Activated naive CD4-positive, alpha-beta T cell treated with anti-CD3 and anti-CD28 coated beads, Interleukin-2, amount 10 ng/mL, durations not matched to agents 7 days and 5 days (primary cell): ENCODE results near the gene DSC2.
A peak's percentile ranks its signal among the peaks of the same experiment; 100 is the strongest.
"Not testable (repeated sequence)": the region's sequence is repeated elsewhere in the genome, so short reads cannot be mapped to it uniquely, and the experiment has no call there.

Source experiments
- CTCF ChIA-PET: fragments of 350-600 bp; sonication (Branson Sonifier 250); formaldehyde crosslinking; loops from one replicate; lab custom pipeline; 2021; ENCODE audit warnings: antibody characterized with exemption; lab: Charles Lee
- DNase-seq: peaks from one replicate; pipeline ENCODE4 v3.0.0-alpha.2; 2020
- H3K27ac Mint-ChIP-seq: one replicate; pipeline ENCODE4 v1.8.0; 2021; ENCODE audit warnings: mild to moderate bottlenecking, moderate library complexity, mixed read lengths
- H3K27me3 Mint-ChIP-seq: one replicate; pipeline ENCODE4 v1.8.0; 2021; ENCODE audit warnings: mild to moderate bottlenecking, mixed read lengths
- H3K36me3 Mint-ChIP-seq: one replicate; pipeline ENCODE4 v1.8.0; 2021; ENCODE audit warnings: mixed read lengths
- H3K4me1 Mint-ChIP-seq: one replicate; pipeline ENCODE4 v1.8.0; 2021; ENCODE audit warnings: mixed read lengths
- H3K4me3 Mint-ChIP-seq: one replicate; pipeline ENCODE4 v1.8.0; 2021; ENCODE audit warnings: mild to moderate bottlenecking, moderate library complexity, mixed read lengths
- H3K9me3 Mint-ChIP-seq: one replicate; pipeline ENCODE4 v1.8.0; 2021; ENCODE audit warnings: mixed read lengths

DSC2 gene

DNA sequence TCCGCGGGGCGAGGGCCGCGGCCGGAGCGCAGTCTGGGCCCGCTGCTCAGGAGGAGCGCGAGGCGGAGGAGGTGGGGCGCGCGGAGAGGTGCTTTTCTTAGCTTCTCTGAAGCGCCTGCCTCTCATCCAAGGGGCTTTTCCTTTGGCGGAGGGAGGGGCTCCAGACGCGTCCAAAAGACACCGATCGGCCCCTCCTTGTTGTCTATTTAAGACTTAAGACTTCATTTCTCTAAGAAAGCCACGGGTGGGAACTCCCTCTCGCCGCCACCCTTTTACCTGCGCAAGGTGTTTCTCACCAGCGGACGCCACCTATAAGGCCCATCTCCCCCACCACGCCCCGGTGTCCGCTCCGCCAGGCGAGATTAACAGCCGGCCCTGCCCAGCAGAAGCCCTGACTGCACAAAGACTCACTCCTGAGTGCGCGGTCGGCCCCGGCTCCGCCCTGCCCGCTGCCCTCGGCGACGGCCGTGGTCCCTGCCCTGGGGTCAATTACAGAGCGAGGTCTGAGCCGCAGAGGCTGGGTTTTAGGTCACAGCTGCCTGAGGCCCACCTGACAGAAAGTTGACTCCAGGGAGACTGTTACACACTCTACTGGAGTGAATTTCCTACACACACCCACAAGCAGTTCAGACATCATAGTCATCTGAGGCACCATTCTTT is at the start of gene DSC2:
TSS of gene DSC2 (minus strand) at position 397 of the 660 bp plus-strand sequence. CDS start 450 bp downstream, outside the sequence.
- H3K9me3 Mint-ChIP-seq, result no peaks in the 10 kb centered on the region
- H3K4me3 Mint-ChIP-seq, result peak within 1 kb of the TSS; percentile 39
- no peak for DNase-seq
- H3K27ac Mint-ChIP-seq, result no peak within 1 kb of the TSS
- H3K27me3 Mint-ChIP-seq, result peaks cover 29% of the 10 kb centered on the region
- no peaks in the 10 kb centered on the region for H3K36me3 Mint-ChIP-seq
- H3K4me1 Mint-ChIP-seq, result no peaks in the 10 kb centered on the region
- CTCF ChIA-PET, result no interaction called here

DNA sequence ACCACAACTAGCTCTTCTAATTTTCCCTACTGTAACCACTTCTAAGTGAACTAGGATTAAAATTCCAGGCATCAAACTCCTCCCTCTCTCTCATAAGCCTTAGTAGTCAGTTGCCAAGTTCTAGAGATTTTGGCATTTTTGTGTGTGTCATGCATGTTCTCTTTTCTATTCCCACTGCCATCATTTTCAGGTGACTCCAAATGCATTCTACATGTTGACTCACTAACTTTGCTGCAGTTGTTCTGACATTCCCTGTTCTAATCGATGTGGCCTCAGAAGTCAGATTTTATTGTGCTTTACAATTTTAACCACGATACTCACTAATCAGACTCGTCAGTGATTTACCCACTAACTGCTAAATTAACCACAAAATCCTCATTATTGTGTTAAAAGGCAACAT is 47.1 kb upstream of the DSC2 start:
- no peak for DNase-seq
- Mint-ChIP-seq H3K4me1 (no peaks in the 10 kb centered on the region), H3K9me3 (peaks cover 4% of the 10 kb centered on the region), H3K27ac (no peak overlapping the region), H3K27me3 (no peaks in the 10 kb centered on the region), H3K36me3 (no peaks in the 10 kb centered on the region), H3K4me3 (no peak overlapping the region)
- CTCF ChIA-PET, result no interaction called here

- DNase-seq, result no peak
- no peaks in the 10 kb centered on the region for H3K36me3 Mint-ChIP-seq
- no peak overlapping the region for H3K27ac Mint-ChIP-seq
- H3K9me3 Mint-ChIP-seq, result peaks cover 4% of the 10 kb centered on the region
- H3K4me3 Mint-ChIP-seq, result no peak overlapping the region
- no peaks in the 10 kb centered on the region for H3K4me1 Mint-ChIP-seq
- CTCF ChIA-PET, result no interaction called here
- no peaks in the 10 kb centered on the region for H3K27me3 Mint-ChIP-seq
Measured at GRCh38 chr18:31148600-31148999, 46.4 kb upstream of the DSC2 start.

DNA sequence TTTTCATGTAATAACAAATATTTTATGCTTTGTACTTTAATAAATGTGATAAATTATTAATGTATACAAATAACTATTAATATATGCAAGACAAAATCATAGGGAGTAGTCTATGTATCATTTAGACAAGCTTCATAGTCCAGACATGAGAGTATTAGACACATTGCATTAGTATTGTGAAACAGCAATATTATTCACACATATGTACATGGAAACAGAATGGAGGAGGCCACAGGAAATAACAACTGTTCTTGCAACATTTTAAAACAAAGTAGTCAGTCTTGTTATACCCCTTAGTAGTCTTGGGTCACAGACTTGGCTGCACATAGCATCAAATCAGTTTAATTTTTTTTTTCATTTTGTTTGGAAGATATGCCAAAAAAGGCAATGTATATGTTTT is 44.6 kb upstream of the DSC2 start:
- Mint-ChIP-seq H3K9me3 (peaks cover 4% of the 10 kb centered on the region), H3K4me1 (no peaks in the 10 kb centered on the region), H3K4me3 (no peak overlapping the region), H3K36me3 (no peaks in the 10 kb centered on the region), H3K27me3 (no peaks in the 10 kb centered on the region), H3K27ac (no peak overlapping the region)
- DNase-seq, result no peak
- CTCF ChIA-PET, result no interaction called here

GRCh38 chr18:31143025-31143424 is 40.8 kb upstream of the DSC2 start:
- H3K27ac Mint-ChIP-seq, result no peak overlapping the region
- peaks cover 2% of the 10 kb centered on the region for H3K9me3 Mint-ChIP-seq
- CTCF ChIA-PET, result no interaction called here
- DNase-seq, result no peak
- H3K36me3 Mint-ChIP-seq, result no peaks in the 10 kb centered on the region
- no peaks in the 10 kb centered on the region for H3K27me3 Mint-ChIP-seq
- no peaks in the 10 kb centered on the region for H3K4me1 Mint-ChIP-seq
- no peak overlapping the region for H3K4me3 Mint-ChIP-seq

- Mint-ChIP-seq H3K36me3 (no peaks in the 10 kb centered on the region), H3K27ac (no peak overlapping the region), H3K9me3 (no peaks in the 10 kb centered on the region), H3K4me3 (no peak overlapping the region), H3K27me3 (no peaks in the 10 kb centered on the region), H3K4me1 (no peaks in the 10 kb centered on the region)
- CTCF ChIA-PET, result no interaction called here
- DNase-seq, result no peak
Measured at GRCh38 chr18:31138709-31139108, 36.5 kb upstream of the DSC2 start.

DNA sequence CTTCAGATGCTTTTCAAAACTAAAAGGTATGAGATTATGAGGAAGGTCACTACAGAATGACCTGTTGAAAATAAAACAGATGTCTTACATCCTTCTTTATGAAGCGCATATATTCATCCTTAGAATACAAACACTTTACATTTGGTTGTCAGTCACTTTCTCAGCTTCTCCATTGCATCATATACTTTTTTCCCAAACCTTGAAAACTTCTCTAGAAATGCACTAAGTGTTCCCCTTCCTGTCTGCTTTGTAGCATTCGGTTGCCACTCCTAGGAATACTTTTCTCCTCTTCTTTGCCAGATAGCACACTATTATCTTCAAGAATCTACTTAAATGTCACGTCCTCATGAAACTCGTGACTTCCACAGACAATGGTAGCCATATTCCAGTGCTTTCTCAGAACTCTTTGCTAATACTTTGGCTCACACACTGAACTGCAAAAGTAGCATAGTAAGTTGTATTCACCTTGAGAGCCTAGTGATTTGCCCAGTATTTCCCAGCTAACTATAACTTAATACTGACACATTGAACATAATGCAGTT is 32.8 kb upstream of the DSC2 start:
- H3K4me3 Mint-ChIP-seq, result no peak overlapping the region

GRCh38 chr18:31129398-31130115 is 27.3 kb upstream of the DSC2 start:
- H3K27ac Mint-ChIP-seq, result no peak overlapping the region
- H3K36me3 Mint-ChIP-seq, result no peaks in the 10 kb centered on the region
- no peak overlapping the region for H3K4me3 Mint-ChIP-seq
- no peaks in the 10 kb centered on the region for H3K27me3 Mint-ChIP-seq
- H3K9me3 Mint-ChIP-seq, result no peaks in the 10 kb centered on the region
- H3K4me1 Mint-ChIP-seq, result no peaks in the 10 kb centered on the region
- no peak for DNase-seq
- CTCF ChIA-PET, result no interaction called here

More for the DNA sequence above, 32.8 kb upstream of the DSC2 start:
- no peak for DNase-seq
- Mint-ChIP-seq H3K27me3 (no peaks in the 10 kb centered on the region), H3K36me3 (no peaks in the 10 kb centered on the region), H3K9me3 (no peaks in the 10 kb centered on the region), H3K4me1 (no peaks in the 10 kb centered on the region), H3K27ac (no peak overlapping the region)
- CTCF ChIA-PET, result no interaction called here

GRCh38 chr18:31125878-31126277 is 23.7 kb upstream of the DSC2 start:
- no peak for DNase-seq
- peaks cover 2% of the 10 kb centered on the region for H3K9me3 Mint-ChIP-seq
- no peaks in the 10 kb centered on the region for H3K36me3 Mint-ChIP-seq
- no peak overlapping the region for H3K4me3 Mint-ChIP-seq
- peaks cover under 1% of the 10 kb centered on the region for H3K4me1 Mint-ChIP-seq
- CTCF ChIA-PET, result no interaction called here
- no peaks in the 10 kb centered on the region for H3K27me3 Mint-ChIP-seq
- no peak overlapping the region for H3K27ac Mint-ChIP-seq

GRCh38 chr18:31123125-31123524 is 20.9 kb upstream of the DSC2 start:
- H3K27me3 Mint-ChIP-seq, H3K36me3 Mint-ChIP-seq, H3K4me3 Mint-ChIP-seq, DNase-seq, H3K27ac Mint-ChIP-seq, H3K9me3 Mint-ChIP-seq, H3K4me1 Mint-ChIP-seq, CTCF ChIA-PET: not testable (repeated sequence)

DNA sequence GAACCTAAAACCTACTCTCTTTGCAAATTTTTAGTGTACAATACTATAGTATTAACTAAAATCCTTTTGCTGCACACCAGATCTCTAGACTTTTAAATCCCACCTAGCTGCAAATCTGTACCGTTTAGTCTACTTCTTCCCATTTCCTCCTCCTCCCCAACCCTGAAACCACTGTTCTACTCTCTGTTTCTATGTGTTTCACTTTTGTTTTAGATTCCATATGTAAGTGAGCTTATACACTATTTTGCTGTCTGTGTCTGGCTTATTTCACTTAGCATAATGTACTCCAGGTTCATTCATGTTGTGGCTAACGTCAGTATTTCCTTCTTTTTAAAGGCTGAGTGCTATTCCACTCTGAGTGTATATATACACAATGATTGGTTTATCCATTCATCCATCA is 18.4 kb upstream of the DSC2 start:
- no peaks in the 10 kb centered on the region for H3K36me3 Mint-ChIP-seq

GRCh38 chr18:31116853-31117595 is 14.8 kb upstream of the DSC2 start:
- DNase-seq, result no peak
- no peaks in the 10 kb centered on the region for H3K27me3 Mint-ChIP-seq
- CTCF ChIA-PET, result no interaction called here
- no peak overlapping the region for H3K27ac Mint-ChIP-seq
- no peak overlapping the region for H3K4me3 Mint-ChIP-seq
- peaks cover 7% of the 10 kb centered on the region for H3K9me3 Mint-ChIP-seq
- no peaks in the 10 kb centered on the region for H3K36me3 Mint-ChIP-seq
- H3K4me1 Mint-ChIP-seq, result peaks cover 5% of the 10 kb centered on the region

More for the DNA sequence above, 18.4 kb upstream of the DSC2 start:
- Mint-ChIP-seq H3K9me3 (peaks cover 8% of the 10 kb centered on the region), H3K27me3 (no peaks in the 10 kb centered on the region), H3K27ac (no peak overlapping the region), H3K4me3 (no peak overlapping the region), H3K4me1 (peaks cover 5% of the 10 kb centered on the region)
- DNase-seq, result no peak
- CTCF ChIA-PET, result no interaction called here

DNA sequence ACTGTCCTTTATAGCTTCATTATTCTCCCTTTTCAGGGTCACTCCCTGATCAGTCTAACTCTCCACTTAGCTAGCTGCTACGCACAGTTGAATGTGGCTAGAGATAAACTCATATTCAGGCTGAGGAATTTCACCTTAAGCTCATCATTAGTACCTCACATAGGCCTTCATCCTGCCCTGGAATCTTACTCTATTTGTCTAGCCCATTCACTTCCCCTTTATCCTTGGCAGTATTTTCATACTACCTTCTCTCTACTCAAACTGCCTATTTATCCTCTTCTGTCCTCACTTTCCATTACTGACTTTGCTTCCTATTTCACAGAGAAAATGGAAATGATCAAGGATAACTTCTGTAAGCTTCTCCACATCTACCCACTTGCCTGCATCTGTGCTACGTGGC is 10.6 kb upstream of the DSC2 start:
- DNase-seq, result no peak
- peaks cover 2% of the 10 kb centered on the region for H3K9me3 Mint-ChIP-seq
- no peaks in the 10 kb centered on the region for H3K4me1 Mint-ChIP-seq
- CTCF ChIA-PET, result no interaction called here
- no peaks in the 10 kb centered on the region for H3K36me3 Mint-ChIP-seq
- H3K4me3 Mint-ChIP-seq, result no peak overlapping the region
- H3K27ac Mint-ChIP-seq, result no peak overlapping the region
- H3K27me3 Mint-ChIP-seq, result no peaks in the 10 kb centered on the region

DNA sequence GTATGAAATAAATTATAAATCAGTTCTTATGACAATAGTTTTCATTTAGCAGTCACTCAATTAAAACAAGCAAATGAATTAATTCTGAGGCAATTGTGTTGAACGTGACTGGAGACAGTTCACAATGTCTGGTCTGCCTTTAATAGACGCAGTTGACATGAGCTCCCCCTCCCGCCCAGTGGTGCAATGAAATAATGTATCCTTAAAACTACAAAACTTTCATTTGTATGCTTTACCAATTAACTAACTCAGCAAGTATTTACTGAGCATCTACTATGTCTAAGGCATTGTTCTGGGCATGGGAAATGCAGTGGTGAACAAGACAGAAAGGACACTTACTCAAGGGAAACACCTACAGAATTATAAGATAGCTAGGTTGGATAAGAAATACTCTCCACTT is 3.5 kb upstream of the DSC2 start:
- H3K9me3 Mint-ChIP-seq, result no peaks in the 10 kb centered on the region
- CTCF ChIA-PET, result no interaction called here
- no peaks in the 10 kb centered on the region for H3K36me3 Mint-ChIP-seq
- H3K4me3 Mint-ChIP-seq, result no peak overlapping the region
- peaks cover 18% of the 10 kb centered on the region for H3K27me3 Mint-ChIP-seq
- no peaks in the 10 kb centered on the region for H3K4me1 Mint-ChIP-seq
- H3K27ac Mint-ChIP-seq, result no peak overlapping the region
- no peak for DNase-seq
